H9 (cell line): ENCODE measurements around the gene NINL. TPM values are rescaled to one million over a fixed set of nuclear protein-coding genes. Genes with fewer than 3 reads are reported as not detected.

Experiments used
- DNase-seq: peaks from one replicate; pipeline ENCODE4 v3.0.0-alpha.2; 2017
- H2AFZ ChIP-seq: one replicate; pipeline ENCODE4 v1.6.1; 2013; ENCODE audit warnings: mild to moderate bottlenecking, low read length, control low read depth, moderate library complexity
- H2AK5ac ChIP-seq: 2 replicates; pipeline ENCODE4 v1.6.1; 2013; ENCODE audit warnings: low read length, control low read depth, mixed read lengths; ENCODE audit not compliant: insufficient read length
- H2BK120ac ChIP-seq: one replicate; pipeline ENCODE4 v1.6.1; 2013; ENCODE audit warnings: low read depth, mild to moderate bottlenecking, low read length, control low read depth, inconsistent platforms; ENCODE audit not compliant: poor library complexity, severe bottlenecking
- H2BK12ac ChIP-seq: 2 replicates; pipeline ENCODE4 v1.6.1; 2013; ENCODE audit warnings: low read length, control low read depth, mixed read lengths, low read depth; ENCODE audit not compliant: insufficient read length
- H2BK15ac ChIP-seq: 2 replicates; pipeline ENCODE4 v1.6.1; 2013; ENCODE audit warnings: low read depth, low read length, control low read depth
- H2BK20ac ChIP-seq: one replicate; pipeline ENCODE4 v1.6.1; 2013; ENCODE audit warnings: low read depth, mild to moderate bottlenecking, low read length, control low read depth, inconsistent platforms; ENCODE audit not compliant: poor library complexity, severe bottlenecking
- H2BK5ac ChIP-seq: 2 replicates; pipeline ENCODE4 v1.6.1; 2013; ENCODE audit warnings: low read length, control low read depth, mixed read lengths; ENCODE audit not compliant: insufficient read length
- H3K14ac ChIP-seq: 2 replicates; pipeline ENCODE4 v1.6.1; 2013; ENCODE audit warnings: low read length, control low read depth; ENCODE audit not compliant: insufficient read depth
- H3K18ac ChIP-seq: 2 replicates; pipeline ENCODE4 v1.6.1; 2013; ENCODE audit warnings: low read depth, mild to moderate bottlenecking, mixed read lengths, low read length, control low read depth; ENCODE audit not compliant: insufficient read length
- H3K23ac ChIP-seq: 2 replicates; pipeline ENCODE4 v1.6.1; 2013; ENCODE audit warnings: low read length, control low read depth, mixed read lengths, low read depth; ENCODE audit not compliant: insufficient read length
- H3K23me2 ChIP-seq: 2 replicates; pipeline ENCODE4 v1.6.1; 2013; ENCODE audit warnings: low read depth, mild to moderate bottlenecking, mixed read lengths, low read length, control low read depth; ENCODE audit not compliant: insufficient read length, poor library complexity, severe bottlenecking
- H3K27ac ChIP-seq: 2 replicates; pipeline ENCODE4 v1.5.1; 2013; ENCODE audit warnings: low read length, control low read depth, mixed read lengths, low read depth; ENCODE audit not compliant: insufficient read length
- H3K27me3 ChIP-seq: 2 replicates; pipeline ENCODE4 v1.6.1; 2013; ENCODE audit warnings: low read length, control low read depth, inconsistent platforms; ENCODE audit not compliant: insufficient read depth
- H3K4ac ChIP-seq: 2 replicates; pipeline ENCODE4 v1.6.1; 2013; ENCODE audit warnings: low read depth, mild to moderate bottlenecking, control low read depth, inconsistent platforms, low read length, moderate library complexity
- H3K4me1 ChIP-seq: 2 replicates; pipeline ENCODE4 v1.6.1; 2013; ENCODE audit warnings: low read length, control low read depth, inconsistent platforms; ENCODE audit not compliant: insufficient read depth
- H3K4me2 ChIP-seq: 2 replicates; pipeline ENCODE4 v1.6.1; 2013; ENCODE audit warnings: low read length, control low read depth, mixed read lengths; ENCODE audit not compliant: insufficient read length, insufficient read depth
- H3K56ac ChIP-seq: 2 replicates; pipeline ENCODE4 v1.6.1; 2013; ENCODE audit warnings: low read depth, mild to moderate bottlenecking, mixed read lengths, low read length, control low read depth; ENCODE audit not compliant: insufficient read length
- H3K79me1 ChIP-seq: 2 replicates; pipeline ENCODE4 v1.6.1; 2013; ENCODE audit warnings: low read depth, mild to moderate bottlenecking, moderate library complexity, low read length, control low read depth, inconsistent platforms; ENCODE audit not compliant: insufficient read depth, poor library complexity, severe bottlenecking
- H3K79me2 ChIP-seq: 2 replicates; pipeline ENCODE4 v1.6.1; 2013; ENCODE audit warnings: low read length, control low read depth, inconsistent platforms; ENCODE audit not compliant: insufficient read depth
- H3K9ac ChIP-seq: 2 replicates; pipeline ENCODE4 v1.6.1; 2013; ENCODE audit warnings: low read length, control low read depth, mixed read lengths; ENCODE audit not compliant: insufficient read length; ENCODE audit errors: extremely low read depth
- H3K9me3 ChIP-seq: one replicate; pipeline ENCODE4 v1.6.1; 2013; ENCODE audit warnings: low read depth, low read length, inconsistent platforms; ENCODE audit not compliant: control insufficient read depth
- H3T11ph ChIP-seq: one replicate; pipeline ENCODE4 v1.6.1; 2013; ENCODE audit warnings: mild to moderate bottlenecking, low read length, control low read depth, inconsistent platforms
- H4K20me1 ChIP-seq: one replicate; pipeline ENCODE4 v1.6.1; 2013; ENCODE audit not compliant: control insufficient read depth, insufficient read length, insufficient read depth
- H4K5ac ChIP-seq: 2 replicates; pipeline ENCODE4 v1.6.1; 2013; ENCODE audit warnings: low read depth, mild to moderate bottlenecking, mixed read lengths, low read length, control low read depth; ENCODE audit not compliant: insufficient read length
- H4K8ac ChIP-seq: replicated peaks from 2 replicates; pipeline ENCODE4 v1.6.1; 2013; ENCODE audit warnings: low read length, control low read depth, mixed read lengths, low read depth; ENCODE audit not compliant: insufficient read length
- H4K91ac ChIP-seq: 2 replicates; pipeline ENCODE4 v1.6.1; 2013; ENCODE audit warnings: low read depth, mild to moderate bottlenecking, moderate library complexity, mixed read lengths, low read length, control low read depth; ENCODE audit not compliant: insufficient read length
- H3K27ac Mint-ChIP-seq, 3 experiments: 2 replicates in 2 of 3; 3 replicates in 1 of 3; pipeline ENCODE4 v1.8.0; 2020 to 2021; ENCODE audit warnings: mixed read lengths in 3 of 3, mild to moderate bottlenecking in 1 of 3, moderate library complexity in 1 of 3
- H3K27me3 Mint-ChIP-seq: 2 replicates; pipeline ENCODE4 v1.8.0; 2021; ENCODE audit warnings: low read depth, mild to moderate bottlenecking, moderate library complexity, mixed read lengths
- H3K36me3 Mint-ChIP-seq, 3 experiments: 2 replicates in 2 of 3; 3 replicates in 1 of 3; pipeline ENCODE4 v1.8.0; 2020 to 2021; ENCODE audit warnings: low read depth in 3 of 3, mixed read lengths in 3 of 3; ENCODE audit not compliant: insufficient read depth in 1 of 3
- H3K4me1 Mint-ChIP-seq, 2 experiments: 2 replicates each; pipeline ENCODE4 v1.8.0; 2020; ENCODE audit warnings: mixed read lengths in 2 of 2
- H3K4me3 Mint-ChIP-seq, 2 experiments: 2 replicates in 1 of 2; 3 replicates in 1 of 2; pipeline ENCODE4 v1.8.0; 2020 to 2021; ENCODE audit warnings: mild to moderate bottlenecking in 2 of 2, mixed read lengths in 2 of 2, moderate library complexity in 1 of 2
- H3K9me3 Mint-ChIP-seq, 2 experiments: 2 replicates in 1 of 2; 3 replicates in 1 of 2; pipeline ENCODE4 v1.8.0; 2020; ENCODE audit warnings: mild to moderate bottlenecking in 2 of 2, mixed read lengths in 2 of 2, moderate library complexity in 1 of 2
- WGBS: extraction: QIAGEN DNeasy Blood & Tissue Kit; methylation state at CpG from one replicate; pipeline ENCODE4 v1.1.7; 2013; ENCODE audit warnings: missing lambda C conversion rate, low lambda C conversion rate, mixed read lengths; ENCODE audit not compliant: insufficient read length; ENCODE audit errors: extremely low coverage; 5-methylcytosine and 5-hydroxymethylcytosine counted together
- total RNA-seq: library from RNA; stranded (reverse); gene quantifications from 2 replicates; pipeline ENCODE4 v1.2.1, GENCODE V29; 2021
- TF ChIP-seq, protein P1 (sequence below): fragments of 200-600 bp; sonication (generic); conservative IDR thresholded peaks from 3 replicates; pipeline ENCODE4 v1.8.0; 2021; ENCODE audit warnings: antibody characterized with exemption, mild to moderate bottlenecking

NINL gene
- total RNA-seq, 1 experiment from 2014 or later, result 34.3 TPM

- no peaks in the 10 kb centered on the region for H3K9me3 Mint-ChIP-seq
- WGBS, result no CpG with 5 or more reads among the region's 8 CpGs
Observed at GRCh38 chr20:25499855-25500434, 85.4 kb downstream of the NINL start.

More at GRCh38 chr20:25499855-25500434, 85.4 kb downstream of the NINL start:
- H3K27ac Mint-ChIP-seq, result peak overlapping the region in 2 of 3 experiments; percentile 54 to 70; a peak in 2 of 7 replicates
- Histone ChIP-seq H2BK12ac (no peak overlapping the region), H2AK5ac (no peak overlapping the region), H4K5ac (no peak overlapping the region), H3K4me1 (no peaks in the 10 kb centered on the region), H2BK120ac (no peak overlapping the region), H3K27me3 (no peaks in the 10 kb centered on the region), H3K56ac (no peak overlapping the region), H3K27ac (no peak overlapping the region), H3K4ac (no peak overlapping the region), H4K20me1 (no peaks in the 10 kb centered on the region), H2BK5ac (no peak overlapping the region), H2AFZ (no peak overlapping the region), H3K23ac (no peak overlapping the region), H3K9ac (no peak overlapping the region), H2BK20ac (no peak overlapping the region), H3K14ac (no peak overlapping the region), H3K23me2 (no peaks in the 10 kb centered on the region), H4K91ac (no peak overlapping the region), H3K9me3 (no peaks in the 10 kb centered on the region), H3K18ac (no peak overlapping the region), H3K79me2 (no peaks in the 10 kb centered on the region), H3K79me1 (no peaks in the 10 kb centered on the region), H2BK15ac (no peak overlapping the region), H3T11ph (no peak overlapping the region), H3K4me2 (no peak overlapping the region), H4K8ac (no peak overlapping the region)
- H3K27me3 Mint-ChIP-seq, result no peaks in the 10 kb centered on the region; the same call in 1 of the 2 replicates
- DNase-seq, result no peak
- TF ChIP-seq, protein P1, sequence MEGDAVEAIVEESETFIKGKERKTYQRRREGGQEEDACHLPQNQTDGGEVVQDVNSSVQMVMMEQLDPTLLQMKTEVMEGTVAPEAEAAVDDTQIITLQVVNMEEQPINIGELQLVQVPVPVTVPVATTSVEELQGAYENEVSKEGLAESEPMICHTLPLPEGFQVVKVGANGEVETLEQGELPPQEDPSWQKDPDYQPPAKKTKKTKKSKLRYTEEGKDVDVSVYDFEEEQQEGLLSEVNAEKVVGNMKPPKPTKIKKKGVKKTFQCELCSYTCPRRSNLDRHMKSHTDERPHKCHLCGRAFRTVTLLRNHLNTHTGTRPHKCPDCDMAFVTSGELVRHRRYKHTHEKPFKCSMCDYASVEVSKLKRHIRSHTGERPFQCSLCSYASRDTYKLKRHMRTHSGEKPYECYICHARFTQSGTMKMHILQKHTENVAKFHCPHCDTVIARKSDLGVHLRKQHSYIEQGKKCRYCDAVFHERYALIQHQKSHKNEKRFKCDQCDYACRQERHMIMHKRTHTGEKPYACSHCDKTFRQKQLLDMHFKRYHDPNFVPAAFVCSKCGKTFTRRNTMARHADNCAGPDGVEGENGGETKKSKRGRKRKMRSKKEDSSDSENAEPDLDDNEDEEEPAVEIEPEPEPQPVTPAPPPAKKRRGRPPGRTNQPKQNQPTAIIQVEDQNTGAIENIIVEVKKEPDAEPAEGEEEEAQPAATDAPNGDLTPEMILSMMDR, result 0 out of 3 replicates have a peak, but pooled peaks have one; percentile 19
- peaks cover 39 to 65% (median 58%) of the 10 kb centered on the region in 3 experiments for H3K36me3 Mint-ChIP-seq
- H3K4me1 Mint-ChIP-seq, result no peaks in the 10 kb centered on the region; a peak in 1 of 4 replicates
- no peak overlapping the region for H3K4me3 Mint-ChIP-seq
